ENCODE measurements around the gene TMEM132D.

TMEM132D gene

DNA sequence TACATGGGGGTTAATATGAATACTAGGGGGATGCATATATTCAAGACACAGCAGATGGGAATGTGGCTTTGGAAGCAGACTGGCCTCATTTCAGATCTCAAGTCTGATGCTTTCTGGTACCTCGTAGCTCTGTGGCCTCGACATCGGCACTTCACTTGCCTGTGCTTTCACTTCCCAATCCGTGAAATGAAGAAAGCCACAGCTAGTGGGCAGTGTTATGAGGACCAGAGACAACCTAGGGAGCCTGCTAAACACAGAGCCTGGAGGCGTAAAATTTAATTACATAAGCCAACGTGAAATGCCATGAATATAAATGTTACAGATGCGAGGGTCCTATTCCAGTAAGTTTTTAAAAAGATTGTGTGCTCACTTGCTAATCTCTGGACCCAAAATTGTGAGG, 286.0 kb downstream of the TMEM132D start:
- no peaks in the 10 kb centered on the region for H3K9me3 ChIP-seq
- in situ Hi-C loops (cut with MboI; ENCODE audit: low sequenced_read_pairs): no loop called here
- no peaks in the 10 kb centered on the region for H3K27me3 ChIP-seq (ENCODE audit: low read depth)

DNA sequence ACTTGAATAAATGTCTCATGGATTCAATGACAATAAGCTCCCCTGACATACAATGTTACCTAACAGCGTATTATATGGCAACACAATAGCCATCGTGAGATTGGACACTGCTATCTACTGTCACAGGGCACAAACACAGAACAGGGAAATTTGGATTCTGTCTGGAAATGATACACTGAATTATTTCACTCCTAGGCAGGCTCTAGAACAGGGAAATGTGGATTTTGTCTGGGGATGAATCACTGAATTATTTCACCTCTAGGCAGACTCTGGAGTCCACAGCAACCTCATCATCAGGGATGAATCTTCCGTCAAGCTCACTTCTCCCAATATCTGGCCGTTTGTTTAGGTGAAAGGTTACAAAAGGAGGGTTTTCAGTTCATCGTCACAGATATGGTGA, 288.8 kb downstream of the TMEM132D start:
- Histone ChIP-seq H3K4me1 (no peaks in the 10 kb centered on the region), H3K36me3 (replicated peaks) (no peaks in the 10 kb centered on the region), H3K4me3 (no peak overlapping the region), H3K27me3 (ENCODE audit: low read depth) (no peaks in the 10 kb centered on the region), H3K9me3 (peaks cover 2% of the 10 kb centered on the region; the same call in 1 of the 2 replicates)
- in situ Hi-C loops (cut with MboI; ENCODE audit: low sequenced_read_pairs): no loop called here
- no peak for DNase-seq (ENCODE audit: low spot score in 2 of 2)

More for the DNA sequence above, 286.0 kb downstream of the TMEM132D start:
- no peaks in the 10 kb centered on the region for H3K4me1 ChIP-seq
- no peak overlapping the region for H3K4me3 ChIP-seq
- H3K36me3 ChIP-seq (replicated peaks): no peaks in the 10 kb centered on the region
- DNase-seq (ENCODE audit: low spot score in 2 of 2): no peak

DNA sequence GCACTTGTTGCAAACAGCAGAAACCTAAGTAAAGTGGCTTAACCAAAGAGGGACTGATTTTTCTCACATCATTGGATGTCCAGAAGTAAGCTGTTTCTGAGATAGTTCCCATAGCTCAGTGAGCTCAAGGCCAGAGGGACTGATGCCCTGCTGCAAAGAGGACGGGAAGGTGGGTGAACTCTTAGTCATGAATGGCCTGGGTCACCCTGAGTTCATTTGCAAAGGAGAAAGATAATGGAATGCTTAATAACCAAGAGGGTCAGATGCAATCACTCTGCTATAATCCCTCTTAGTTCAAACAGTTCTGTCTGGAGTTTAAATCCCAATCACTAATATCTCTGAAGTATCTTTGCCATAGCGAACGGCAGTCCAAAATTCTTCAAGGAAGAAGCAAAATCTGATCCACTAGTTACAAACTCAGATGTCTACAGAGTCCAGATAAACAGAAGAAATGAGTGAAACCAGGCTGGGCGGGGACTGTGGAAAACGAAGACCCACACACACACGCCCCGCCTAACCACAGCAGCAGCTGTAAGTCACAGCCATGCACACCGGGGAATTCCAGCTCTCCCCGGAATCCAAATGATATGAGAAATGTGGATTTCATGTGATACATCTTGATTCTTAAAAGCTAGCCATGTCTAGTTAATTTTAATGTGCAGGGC, 289.5 kb downstream of the TMEM132D start:
- Histone ChIP-seq H3K27me3 (ENCODE audit: low read depth) (no peaks in the 10 kb centered on the region), H3K4me3 (no peak overlapping the region), H3K4me1 (no peaks in the 10 kb centered on the region), H3K36me3 (replicated peaks) (no peaks in the 10 kb centered on the region), H3K9me3 (peaks cover 2% of the 10 kb centered on the region; the same call in 1 of the 2 replicates)
- DNase-seq (ENCODE audit: low spot score in 2 of 2): no peak
- in situ Hi-C loops (cut with MboI; ENCODE audit: low sequenced_read_pairs): no loop called here

DNA sequence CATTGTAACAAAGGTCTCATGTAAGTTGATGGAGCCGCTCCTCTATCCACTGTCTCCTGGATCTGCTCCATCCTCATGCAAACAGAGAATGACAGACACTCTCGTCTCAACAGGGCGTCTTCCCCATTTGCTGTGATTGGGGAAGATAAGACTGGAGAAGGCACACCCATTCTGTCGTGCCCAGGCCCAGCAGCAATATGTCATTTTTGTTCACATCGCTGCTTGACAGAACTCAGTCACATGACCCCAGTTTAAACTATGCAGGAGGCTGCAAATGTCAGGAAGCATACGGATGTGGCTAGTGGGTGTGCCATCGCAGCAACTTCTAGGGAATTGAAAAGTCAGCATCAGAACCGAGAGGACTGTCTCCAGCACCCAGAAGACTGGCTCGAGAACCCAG, 290.5 kb downstream of the TMEM132D start:
- H3K9me3 ChIP-seq: peaks cover 2% of the 10 kb centered on the region; the same call in 1 of the 2 replicates
- no peaks in the 10 kb centered on the region for H3K36me3 ChIP-seq (replicated peaks)
- H3K27me3 ChIP-seq (ENCODE audit: low read depth): no peaks in the 10 kb centered on the region
- in situ Hi-C loops (cut with MboI; ENCODE audit: low sequenced_read_pairs): no loop called here
- DNase-seq (ENCODE audit: low spot score in 2 of 2): no peak
- no peak overlapping the region for H3K4me3 ChIP-seq
- H3K4me1 ChIP-seq: no peaks in the 10 kb centered on the region

DNA sequence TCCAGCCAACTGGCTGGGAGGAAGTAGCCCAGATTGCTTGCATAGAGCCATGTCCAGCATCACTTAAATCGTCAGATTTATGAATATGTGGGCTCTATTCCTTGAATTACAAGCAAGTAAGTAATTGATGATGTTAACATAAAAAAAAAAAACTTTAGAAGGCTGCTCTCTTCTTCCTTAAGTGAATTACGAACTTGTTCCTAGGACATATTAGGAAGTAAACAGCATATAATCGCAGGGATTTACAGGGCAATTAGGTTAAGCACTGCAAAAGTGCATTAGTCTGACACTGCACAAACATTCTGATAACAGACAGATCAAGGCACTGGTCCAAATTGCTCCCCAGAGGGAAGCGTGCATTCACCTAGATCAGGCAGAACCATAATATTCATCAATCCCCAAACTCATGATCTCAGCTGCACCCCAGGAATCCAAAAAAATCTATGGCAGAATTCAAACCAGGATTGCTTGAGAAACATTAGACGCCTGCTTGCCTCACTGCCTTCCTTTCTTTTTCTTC, 293.2 kb downstream of the TMEM132D start:
- Histone ChIP-seq H3K27me3 (ENCODE audit: low read depth) (no peaks in the 10 kb centered on the region), H3K4me3 (no peak overlapping the region), H3K9me3 (peaks cover 2% of the 10 kb centered on the region; the same call in 1 of the 2 replicates), H3K36me3 (replicated peaks) (no peaks in the 10 kb centered on the region), H3K4me1 (no peaks in the 10 kb centered on the region)
- DNase-seq (ENCODE audit: low spot score in 2 of 2): no peak
- in situ Hi-C loops (cut with MboI; ENCODE audit: low sequenced_read_pairs): no loop called here

DNA sequence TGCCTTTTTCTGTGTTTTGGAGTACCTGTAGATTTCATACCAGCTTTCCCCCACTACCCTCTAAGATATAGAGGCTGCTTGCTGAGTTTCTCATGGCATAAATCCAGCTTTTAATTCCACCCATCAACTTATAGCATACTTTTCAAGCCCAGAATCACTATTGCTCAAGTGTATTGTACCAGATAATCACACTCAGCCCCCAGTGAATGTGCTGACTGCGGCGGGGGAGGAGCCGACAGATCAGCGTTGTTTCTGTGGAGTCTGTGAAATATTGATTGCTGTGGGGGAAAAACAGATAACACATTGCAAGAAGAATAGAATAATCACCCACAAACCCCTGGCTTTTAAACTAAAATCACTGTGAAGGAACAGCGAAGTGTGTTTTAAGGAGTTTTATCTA, 296.1 kb downstream of the TMEM132D start:
- H3K9me3 ChIP-seq: peaks cover 2% of the 10 kb centered on the region; the same call in 1 of the 2 replicates
- in situ Hi-C loops (cut with MboI; ENCODE audit: low sequenced_read_pairs): no loop called here

DNA sequence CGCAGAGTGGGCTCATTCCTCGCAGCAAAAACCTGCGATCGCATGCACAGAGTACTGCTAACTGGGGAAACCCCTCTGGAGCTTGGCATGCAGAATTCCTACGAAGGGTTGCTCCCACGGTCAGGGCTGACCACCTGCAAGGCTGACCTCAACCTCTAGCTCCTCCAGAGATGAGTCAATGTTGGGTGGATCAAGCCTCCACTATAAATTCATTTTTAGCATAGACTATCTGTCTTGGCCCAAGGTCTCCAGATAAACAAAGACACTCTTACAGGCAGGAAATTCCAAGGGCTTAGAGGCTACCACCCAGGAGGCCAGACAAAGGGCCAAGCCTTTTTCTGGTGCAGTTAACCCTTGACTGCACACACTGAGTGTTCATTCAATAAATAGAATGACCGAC, 296.5 kb downstream of the TMEM132D start:
- Histone ChIP-seq H3K4me3 (no peak overlapping the region), H3K27me3 (ENCODE audit: low read depth) (no peaks in the 10 kb centered on the region)

More for the DNA sequence above, 296.1 kb downstream of the TMEM132D start:
- Histone ChIP-seq H3K4me1 (no peaks in the 10 kb centered on the region), H3K36me3 (replicated peaks) (no peaks in the 10 kb centered on the region), H3K4me3 (no peak overlapping the region), H3K27me3 (ENCODE audit: low read depth) (no peaks in the 10 kb centered on the region)
- no peak for DNase-seq (ENCODE audit: low spot score in 2 of 2)

DNA sequence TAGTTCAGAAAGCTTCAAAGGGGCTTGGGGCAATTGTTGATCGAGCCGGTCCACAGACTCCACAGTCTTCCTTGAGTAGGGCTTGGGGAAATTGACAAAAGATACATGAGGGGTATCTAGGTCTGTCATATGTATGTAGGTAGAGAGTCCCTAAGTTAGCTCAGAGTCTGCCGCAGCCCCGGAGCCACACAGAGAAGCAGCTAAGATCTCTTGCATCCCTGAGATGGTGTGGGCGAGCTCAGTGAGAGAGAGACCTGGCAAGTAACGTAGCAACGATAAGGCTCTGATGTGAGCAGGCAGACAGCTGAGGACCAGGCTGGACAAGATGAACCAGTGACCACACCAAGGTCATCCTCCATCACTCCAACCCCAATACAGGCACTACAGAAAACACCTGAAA, 297.6 kb downstream of the TMEM132D start:
- in situ Hi-C loops (cut with MboI; ENCODE audit: low sequenced_read_pairs): no loop called here
- no peak for DNase-seq (ENCODE audit: low spot score in 2 of 2)

More for the DNA sequence above, 296.5 kb downstream of the TMEM132D start:
- DNase-seq (ENCODE audit: low spot score in 2 of 2): no peak
- no peaks in the 10 kb centered on the region for H3K4me1 ChIP-seq
- in situ Hi-C loops (cut with MboI; ENCODE audit: low sequenced_read_pairs): no loop called here
- H3K9me3 ChIP-seq: peaks cover 2% of the 10 kb centered on the region; the same call in 1 of the 2 replicates
- no peaks in the 10 kb centered on the region for H3K36me3 ChIP-seq (replicated peaks)

DNA sequence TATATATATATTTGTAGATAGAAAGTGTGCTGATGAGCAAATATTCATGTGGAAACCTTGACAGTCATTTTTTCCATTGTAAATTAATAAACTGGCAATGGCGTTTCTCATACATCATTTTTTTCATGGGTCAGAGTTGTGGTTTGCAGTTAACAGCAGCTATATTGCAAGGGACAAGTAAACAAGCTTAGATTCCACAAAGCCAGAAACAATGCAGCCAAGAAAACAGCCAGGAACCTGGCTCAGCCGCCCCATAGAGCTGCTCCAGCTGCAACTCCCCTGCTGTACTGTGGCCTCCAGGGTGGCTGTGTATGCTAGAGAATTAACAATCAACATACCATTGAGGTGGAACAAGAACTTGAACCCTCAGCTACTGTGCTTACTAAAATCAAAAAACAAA, 298.2 kb downstream of the TMEM132D start:
- Histone ChIP-seq H3K36me3 (replicated peaks) (no peaks in the 10 kb centered on the region), H3K9me3 (peaks cover 2% of the 10 kb centered on the region; the same call in 1 of the 2 replicates), H3K4me1 (no peaks in the 10 kb centered on the region), H3K27me3 (ENCODE audit: low read depth) (no peaks in the 10 kb centered on the region), H3K4me3 (no peak overlapping the region)
- DNase-seq (ENCODE audit: low spot score in 2 of 2): no peak
- in situ Hi-C loops (cut with MboI; ENCODE audit: low sequenced_read_pairs): no loop called here

More for the DNA sequence above, 297.6 kb downstream of the TMEM132D start:
- Histone ChIP-seq H3K4me1 (no peaks in the 10 kb centered on the region), H3K27me3 (ENCODE audit: low read depth) (no peaks in the 10 kb centered on the region), H3K36me3 (replicated peaks) (no peaks in the 10 kb centered on the region), H3K9me3 (peaks cover 2% of the 10 kb centered on the region; the same call in 1 of the 2 replicates), H3K4me3 (no peak overlapping the region)

DNA sequence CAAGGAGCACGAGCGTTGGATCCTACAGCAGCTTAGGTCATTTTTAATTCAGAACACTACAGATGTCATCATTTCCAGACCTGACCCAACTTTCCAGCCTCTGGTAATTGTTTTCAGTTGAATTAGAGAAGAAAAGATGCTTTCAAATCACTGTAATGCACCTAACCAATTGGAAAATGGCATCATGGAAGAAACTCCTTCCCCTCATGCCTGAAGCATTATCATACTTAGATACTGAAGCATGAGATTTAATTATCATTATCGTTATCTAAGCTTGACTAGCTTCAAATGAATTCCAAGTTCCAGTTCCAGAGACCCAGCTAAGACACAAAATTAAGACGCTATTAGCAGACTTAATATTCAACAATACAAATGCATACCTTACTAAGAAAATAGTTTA, 299.3 kb downstream of the TMEM132D start:
- H3K4me3 ChIP-seq: no peak overlapping the region
- no peaks in the 10 kb centered on the region for H3K4me1 ChIP-seq
- H3K9me3 ChIP-seq: no peaks in the 10 kb centered on the region
- in situ Hi-C loops (cut with MboI; ENCODE audit: low sequenced_read_pairs): no loop called here
- no peak for DNase-seq (ENCODE audit: low spot score in 2 of 2)
- no peaks in the 10 kb centered on the region for H3K27me3 ChIP-seq (ENCODE audit: low read depth)
- H3K36me3 ChIP-seq (replicated peaks): no peaks in the 10 kb centered on the region

DNA sequence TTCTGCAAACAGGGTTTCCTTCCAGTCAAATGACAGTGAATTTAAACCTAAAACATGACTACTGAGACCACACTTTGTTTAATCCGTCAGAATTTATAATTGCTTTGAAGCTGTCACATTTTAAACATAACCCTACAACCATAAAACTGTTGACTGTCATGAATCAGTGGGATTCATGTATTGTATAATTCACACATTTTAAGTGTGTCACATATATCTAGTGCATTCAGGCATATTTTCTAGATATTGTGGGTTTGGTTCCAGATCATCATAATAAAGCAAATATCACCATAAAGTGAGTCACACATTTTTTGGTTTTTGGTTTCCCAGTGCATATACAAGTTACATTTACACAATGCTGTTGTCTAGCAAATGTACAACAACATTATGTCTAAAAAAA, 304.4 kb downstream of the TMEM132D start:
- in situ Hi-C loops (cut with MboI; ENCODE audit: low sequenced_read_pairs): no loop called here
- H3K27me3 ChIP-seq (ENCODE audit: low read depth): no peaks in the 10 kb centered on the region
- no peaks in the 10 kb centered on the region for H3K36me3 ChIP-seq (replicated peaks)
- H3K4me1 ChIP-seq: no peaks in the 10 kb centered on the region
- no peak overlapping the region for H3K4me3 ChIP-seq
- no peaks in the 10 kb centered on the region for H3K9me3 ChIP-seq
- no peak for DNase-seq (ENCODE audit: low spot score in 2 of 2)

DNA sequence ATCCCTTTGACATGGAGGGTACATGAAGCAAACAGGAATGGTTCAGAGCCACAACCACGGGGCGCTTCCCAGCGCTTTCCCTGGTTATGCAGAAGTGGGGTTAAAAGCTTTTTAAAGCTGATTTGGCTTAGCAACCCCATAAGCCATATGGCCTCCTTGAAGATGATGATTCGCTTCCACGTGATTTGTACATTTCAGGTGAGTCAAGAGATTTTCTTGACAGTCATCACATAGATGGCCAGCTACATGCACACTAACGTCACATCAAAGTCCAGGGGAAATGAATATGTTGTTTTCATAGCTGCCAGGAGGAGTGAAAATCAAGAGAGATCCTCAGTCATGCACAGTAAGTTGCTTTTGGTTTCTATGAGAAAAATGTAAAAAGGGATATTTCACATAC, 309.7 kb downstream of the TMEM132D start:
- in situ Hi-C loops (cut with MboI; ENCODE audit: low sequenced_read_pairs): no loop called here
- Histone ChIP-seq H3K27me3 (ENCODE audit: low read depth) (no peaks in the 10 kb centered on the region), H3K36me3 (replicated peaks) (no peaks in the 10 kb centered on the region), H3K9me3 (no peaks in the 10 kb centered on the region), H3K4me1 (no peaks in the 10 kb centered on the region), H3K4me3 (no peak overlapping the region)
- DNase-seq (ENCODE audit: low spot score in 2 of 2): no peak

DNA sequence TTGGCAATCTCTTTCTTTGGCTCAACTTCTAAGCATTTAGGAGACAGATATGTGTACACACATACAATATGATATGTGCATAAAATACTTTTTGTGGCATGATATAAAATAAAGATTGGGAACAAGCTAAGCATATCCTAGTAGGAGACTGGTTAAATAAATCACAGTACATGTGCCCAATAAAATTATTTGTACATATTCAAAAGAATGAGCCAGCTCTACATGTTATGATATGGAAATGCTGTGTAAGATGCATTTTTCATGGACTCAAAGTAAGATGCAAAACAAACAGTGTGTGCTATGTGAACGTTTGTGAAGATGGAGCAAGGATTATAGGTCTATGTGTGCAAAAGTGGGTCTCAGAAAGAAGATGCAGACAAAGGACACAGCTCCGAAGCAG, 311.4 kb downstream of the TMEM132D start:
- H3K9me3 ChIP-seq: no peaks in the 10 kb centered on the region
- in situ Hi-C loops (cut with MboI; ENCODE audit: low sequenced_read_pairs): no loop called here
- DNase-seq (ENCODE audit: low spot score in 2 of 2): no peak
- H3K4me1 ChIP-seq: no peaks in the 10 kb centered on the region
- H3K4me3 ChIP-seq: no peak overlapping the region
- H3K27me3 ChIP-seq (ENCODE audit: low read depth): no peaks in the 10 kb centered on the region
- H3K36me3 ChIP-seq (replicated peaks): no peaks in the 10 kb centered on the region

DNA sequence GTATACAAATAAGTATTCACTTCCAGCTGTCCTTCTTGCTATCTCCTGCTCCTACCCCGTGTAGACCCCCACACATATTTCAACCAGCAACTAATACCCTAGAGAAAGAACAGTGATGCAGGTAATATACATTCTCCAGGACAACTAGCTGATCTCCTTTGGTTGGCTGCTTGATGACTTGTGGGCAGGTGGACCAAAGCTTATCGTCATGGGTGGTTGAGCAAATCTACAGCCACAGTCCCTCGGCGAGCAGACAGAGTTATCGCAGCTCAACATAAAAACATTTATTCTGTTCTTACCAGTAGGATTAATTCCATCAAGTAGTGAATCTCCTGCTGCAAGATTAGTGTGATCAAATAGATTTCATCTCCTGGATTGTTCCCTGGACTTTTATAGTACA, 314.3 kb downstream of the TMEM132D start:
- in situ Hi-C loops (cut with MboI; ENCODE audit: low sequenced_read_pairs): no loop called here
- Histone ChIP-seq H3K4me3 (no peak overlapping the region), H3K4me1 (no peaks in the 10 kb centered on the region), H3K36me3 (replicated peaks) (no peaks in the 10 kb centered on the region), H3K27me3 (ENCODE audit: low read depth) (no peaks in the 10 kb centered on the region), H3K9me3 (no peaks in the 10 kb centered on the region)
- DNase-seq (ENCODE audit: low spot score in 2 of 2): no peak

Data from HAP-1 (cell line).